HEK293T (cell line): ENCODE measurements around the gene CMKLR1.

Source experiments
- CTCF ChIA-PET: fragments of 350-600 bp; formaldehyde crosslinking; extraction: SDS; loops from one replicate; lab custom pipeline; 2021; ENCODE audit warnings: antibody characterized with exemption, inconsistent platforms; lab: Yijun Ruan, JAX
- POLR2A ChIA-PET: fragments of 350-600 bp; formaldehyde crosslinking; extraction: SDS; loops from one replicate; lab custom pipeline; 2020; ENCODE audit warnings: antibody characterized with exemption, inconsistent platforms; lab: Yijun Ruan, JAX
- DNase-seq: peaks from one replicate; pipeline ENCODE4 v3.0.0; 2012; ENCODE audit warnings: mixed read lengths; ENCODE audit errors: extremely low spot score
- ARNT ChIP-seq: fragments of 450-650 bp; IDR thresholded peaks from 2 replicates; pipeline ENCODE4 v1.6.1; 2017; ENCODE audit warnings: mild to moderate bottlenecking
- BHLHE40 ChIP-seq: fragments of 450-650 bp; IDR thresholded peaks from 2 replicates; pipeline ENCODE4 v1.6.1; 2016; ENCODE audit warnings: mild to moderate bottlenecking, moderate library complexity, borderline replicate concordance
- CTBP1 ChIP-seq: fragments of 450-650 bp; IDR thresholded peaks from 2 replicates; pipeline ENCODE4 v1.6.1; 2016; ENCODE audit warnings: borderline replicate concordance
- ELF4 ChIP-seq: fragments of 450-650 bp; IDR thresholded peaks from 2 replicates; pipeline ENCODE4 v1.6.1; 2017; ENCODE audit warnings: antibody characterized with exemption
- FOXA1 ChIP-seq: fragments of 450-650 bp; IDR thresholded peaks from 2 replicates; pipeline ENCODE4 v1.6.1; 2016; ENCODE audit warnings: mild to moderate bottlenecking
- FOXK2 ChIP-seq: fragments of 450-650 bp; IDR thresholded peaks from 2 replicates; pipeline ENCODE4 v1.6.1; 2016; ENCODE audit warnings: mild to moderate bottlenecking
- FOXM1 ChIP-seq: fragments of 450-650 bp; IDR thresholded peaks from 2 replicates; pipeline ENCODE4 v1.6.1; 2017; ENCODE audit warnings: mild to moderate bottlenecking, borderline replicate concordance
- HDGF ChIP-seq: fragments of 450-650 bp; IDR thresholded peaks from 2 replicates; pipeline ENCODE4 v1.6.1; 2017; ENCODE audit warnings: antibody characterized with exemption, borderline replicate concordance
- L3MBTL2 ChIP-seq: fragments of 450-650 bp; conservative IDR thresholded peaks from 2 replicates; pipeline ENCODE4 v1.6.1; 2016; ENCODE audit warnings: mild to moderate bottlenecking
- LEF1 ChIP-seq: fragments of 450-650 bp; IDR thresholded peaks from 2 replicates; pipeline ENCODE4 v1.6.1; 2017; ENCODE audit warnings: mild to moderate bottlenecking, borderline replicate concordance
- NFRKB ChIP-seq: fragments of 450-650 bp; IDR thresholded peaks from 2 replicates; pipeline ENCODE4 v1.6.1; 2016; ENCODE audit warnings: mild to moderate bottlenecking, moderate library complexity
- PKNOX1 ChIP-seq: fragments of 450-650 bp; IDR thresholded peaks from 2 replicates; pipeline ENCODE4 v1.6.1; 2016
- SP1 ChIP-seq: fragments of 450-650 bp; IDR thresholded peaks from 2 replicates; pipeline ENCODE4 v1.6.1; 2017
- SUZ12 ChIP-seq: fragments of 450-650 bp; IDR thresholded peaks from 2 replicates; pipeline ENCODE4 v1.6.1; 2016; ENCODE audit warnings: mild to moderate bottlenecking
- TARDBP ChIP-seq: fragments of 450-650 bp; IDR thresholded peaks from 2 replicates; pipeline ENCODE4 v1.6.1; 2016
- ZNF384 ChIP-seq: fragments of 450-650 bp; IDR thresholded peaks from 2 replicates; pipeline ENCODE4 v1.6.1; 2016

The CMKLR1 gene

GRCh38 chr12:108248011-108248410, 91.1 kb downstream of the CMKLR1 start:
- CTCF ChIA-PET = no interaction called here

GRCh38 chr12:108247130-108247529, 92.0 kb downstream of the CMKLR1 start:
- no peak for DNase-seq
- TF ChIP-seq CTBP1 = no peak
- TF ChIP-seq PKNOX1 = no peak
- TF ChIP-seq HDGF = no peak
- no peak for TF ChIP-seq TARDBP
- CTCF ChIA-PET = interaction anchor here (0.9 kb wide), 1 partner anchor 248 kb away, joined by 3 read pairs; no protein-coding TSS in a partner anchor
- POLR2A ChIA-PET = no interaction called here

More at GRCh38 chr12:108248011-108248410, 91.1 kb downstream of the CMKLR1 start:
- no peak for DNase-seq
- POLR2A ChIA-PET = no interaction called here
- TF ChIP-seq ELF4 (no peak), SUZ12 (no peak), NFRKB (no peak), SP1 (no peak), TARDBP (no peak), FOXA1 (no peak)

GRCh38 chr12:108241986-108242703, 97.0 kb downstream of the CMKLR1 start:
- peak; percentile 15 for DNase-seq
- ChIA-PET CTCF (no interaction called here), POLR2A (no interaction called here)

GRCh38 chr12:108240928-108241327, 98.2 kb downstream of the CMKLR1 start:
- CTCF ChIA-PET = no interaction called here
- no peak for TF ChIP-seq CTBP1
- no peak for TF ChIP-seq SUZ12
- TF ChIP-seq ZNF384 = no peak
- no peak for TF ChIP-seq ELF4
- TF ChIP-seq NFRKB = no peak
- no peak for TF ChIP-seq SP1
- POLR2A ChIA-PET = no interaction called here

More at GRCh38 chr12:108241986-108242703, 97.0 kb downstream of the CMKLR1 start:
- TF ChIP-seq SP1 (no peak), FOXM1 (no peak), FOXA1 (no peak), BHLHE40 (no peak), SUZ12 (no peak), FOXK2 (no peak), L3MBTL2 (no peak), TARDBP (no peak), LEF1 (no peak)

GRCh38 chr12:108240027-108240785, 98.9 kb downstream of the CMKLR1 start:
- TF ChIP-seq PKNOX1 (no peak), ARNT (no peak)
- ChIA-PET CTCF (no interaction called here), POLR2A (no interaction called here)
- DNase-seq = no peak

More at GRCh38 chr12:108240928-108241327, 98.2 kb downstream of the CMKLR1 start:
- no peak for DNase-seq

- TF ChIP-seq LEF1 (no peak), HDGF (no peak), ELF4 (no peak), PKNOX1 (no peak), CTBP1 (no peak), L3MBTL2 (no peak)
- DNase-seq = no peak
- ChIA-PET POLR2A (no interaction called here), CTCF (no interaction called here)
Observed at GRCh38 chr12:108239378-108239777, 99.7 kb downstream of the CMKLR1 start.

GRCh38 chr12:108238474-108238873, 100.6 kb downstream of the CMKLR1 start:
- DNase-seq = no peak
- no peak for TF ChIP-seq ZNF384
- TF ChIP-seq PKNOX1 = no peak
- TF ChIP-seq FOXA1 = no peak
- TF ChIP-seq FOXM1 = no peak
- no peak for TF ChIP-seq ELF4
- no peak for TF ChIP-seq SUZ12
- TF ChIP-seq NFRKB = no peak
- CTCF ChIA-PET = no interaction called here
- POLR2A ChIA-PET = no interaction called here
